Adipocyte (in vitro differentiated cells): ENCODE results near the gene TRIM63.

ENCODE experiments used
- DNase-seq: peaks from one replicate; pipeline ENCODE4 v3.0.0-alpha.2; 2015; ENCODE audit warnings: low read depth
- H3K27me3 ChIP-seq: replicated peaks from 2 replicates; pipeline ENCODE4 v1.7.0; 2013; ENCODE audit warnings: mild to moderate bottlenecking, low read length, moderate library complexity; ENCODE audit not compliant: control insufficient read depth, insufficient read depth
- H3K36me3 ChIP-seq: 2 replicates; pipeline ENCODE4 v1.7.0; 2013; ENCODE audit warnings: low read length, mild to moderate bottlenecking, moderate library complexity; ENCODE audit not compliant: control insufficient read depth, insufficient read depth, severe bottlenecking
- H3K4me1 ChIP-seq: 2 replicates; pipeline ENCODE4 v1.7.0; 2013; ENCODE audit warnings: mild to moderate bottlenecking, low read length, moderate library complexity; ENCODE audit not compliant: control insufficient read depth, insufficient read depth
- H3K4me3 ChIP-seq: 2 replicates; pipeline ENCODE4 v1.7.0; 2013; ENCODE audit warnings: mild to moderate bottlenecking, low read length, moderate library complexity
- H3K9ac ChIP-seq: 2 replicates; pipeline ENCODE4 v1.7.0; 2013; ENCODE audit warnings: mild to moderate bottlenecking, low read length, moderate library complexity
- H3K9me3 ChIP-seq: 2 replicates; pipeline ENCODE4 v1.7.0; 2013; ENCODE audit warnings: mild to moderate bottlenecking, low read length, moderate library complexity; ENCODE audit not compliant: control insufficient read depth

TRIM63 gene

GRCh38 chr1:26050248-26050640, 17.2 kb downstream of the TRIM63 start:
- Histone ChIP-seq H3K4me3 (no peak overlapping the region), H3K9me3 (no peaks in the 10 kb centered on the region), H3K36me3 (no peaks in the 10 kb centered on the region), H3K27me3 (peaks cover 72% of the 10 kb centered on the region), H3K9ac (no peak overlapping the region), H3K4me1 (no peaks in the 10 kb centered on the region)
- DNase-seq: no peak

GRCh38 chr1:26049531-26050247, 17.7 kb downstream of the TRIM63 start:
- H3K27me3 ChIP-seq: peaks cover 72% of the 10 kb centered on the region

GRCh38 chr1:26047278-26047874, 20.1 kb downstream of the TRIM63 start:
- Histone ChIP-seq H3K27me3 (peaks cover 78% of the 10 kb centered on the region), H3K4me3 (no peak overlapping the region), H3K36me3 (no peaks in the 10 kb centered on the region), H3K9me3 (no peaks in the 10 kb centered on the region), H3K4me1 (no peaks in the 10 kb centered on the region), H3K9ac (no peak overlapping the region)
- DNase-seq: no peak

More at GRCh38 chr1:26049531-26050247, 17.7 kb downstream of the TRIM63 start:
- no peaks in the 10 kb centered on the region for H3K36me3 ChIP-seq
- H3K9me3 ChIP-seq: no peaks in the 10 kb centered on the region
- DNase-seq: no peak
- no peak overlapping the region for H3K9ac ChIP-seq
- H3K4me1 ChIP-seq: no peaks in the 10 kb centered on the region
- H3K4me3 ChIP-seq: no peak overlapping the region

GRCh38 chr1:26046246-26047095, 21.0 kb downstream of the TRIM63 start:
- H3K9me3 ChIP-seq: no peaks in the 10 kb centered on the region
- H3K36me3 ChIP-seq: no peaks in the 10 kb centered on the region
- H3K9ac ChIP-seq: no peak overlapping the region
- no peaks in the 10 kb centered on the region for H3K4me1 ChIP-seq
- DNase-seq: no peak
- H3K4me3 ChIP-seq: no peak overlapping the region
- peaks cover 87% of the 10 kb centered on the region for H3K27me3 ChIP-seq

GRCh38 chr1:26045722-26046245, 21.6 kb downstream of the TRIM63 start, which contains the start of gene SLC30A2:
TSS of gene SLC30A2 (minus strand) at chr1:26046118. CDS start at chr1:26045896, 222 bp downstream.
- peak; percentile 39 for DNase-seq
- H3K4me3 ChIP-seq: no peak within 1 kb of the TSS

GRCh38 chr1:26044971-26045721, 22.3 kb downstream of the TRIM63 start:
- Histone ChIP-seq H3K4me1 (no peaks in the 10 kb centered on the region), H3K27me3 (peaks cover 88% of the 10 kb centered on the region), H3K4me3 (no peak overlapping the region), H3K36me3 (no peaks in the 10 kb centered on the region), H3K9me3 (no peaks in the 10 kb centered on the region), H3K9ac (no peak overlapping the region)
- DNase-seq: no peak

More at GRCh38 chr1:26045722-26046245, 21.6 kb downstream of the TRIM63 start, which contains the start of gene SLC30A2:
- no peaks in the 10 kb centered on the region for H3K9me3 ChIP-seq
- H3K36me3 ChIP-seq: no peaks in the 10 kb centered on the region
- H3K27me3 ChIP-seq: peaks cover 89% of the 10 kb centered on the region
- no peaks in the 10 kb centered on the region for H3K4me1 ChIP-seq
- no peak within 1 kb of the TSS for H3K9ac ChIP-seq

GRCh38 chr1:26044414-26044813, 23.0 kb downstream of the TRIM63 start:
- Histone ChIP-seq H3K27me3 (peaks cover 87% of the 10 kb centered on the region), H3K36me3 (no peaks in the 10 kb centered on the region), H3K4me3 (no peak overlapping the region), H3K9ac (no peak overlapping the region), H3K9me3 (no peaks in the 10 kb centered on the region), H3K4me1 (no peaks in the 10 kb centered on the region)
- no peak for DNase-seq

GRCh38 chr1:26043765-26044164, 23.7 kb downstream of the TRIM63 start:
- H3K4me1 ChIP-seq: no peaks in the 10 kb centered on the region
- no peak for DNase-seq
- no peak overlapping the region for H3K4me3 ChIP-seq
- H3K9ac ChIP-seq: no peak overlapping the region
- H3K9me3 ChIP-seq: no peaks in the 10 kb centered on the region
- H3K27me3 ChIP-seq: peaks cover 81% of the 10 kb centered on the region
- no peaks in the 10 kb centered on the region for H3K36me3 ChIP-seq

- H3K9ac ChIP-seq: no peak overlapping the region
- H3K4me3 ChIP-seq: no peak overlapping the region
- H3K4me1 ChIP-seq: no peaks in the 10 kb centered on the region
- peaks cover 73% of the 10 kb centered on the region for H3K27me3 ChIP-seq
- no peaks in the 10 kb centered on the region for H3K36me3 ChIP-seq
- no peaks in the 10 kb centered on the region for H3K9me3 ChIP-seq
- DNase-seq: no peak
These were observed 25.5 kb downstream of the TRIM63 start for GRCh38 chr1:26041978-26042377.

- Histone ChIP-seq H3K27me3 (peaks cover 68% of the 10 kb centered on the region), H3K36me3 (no peaks in the 10 kb centered on the region), H3K4me3 (no peak overlapping the region), H3K4me1 (peaks cover 2% of the 10 kb centered on the region), H3K9ac (no peak overlapping the region), H3K9me3 (no peaks in the 10 kb centered on the region)
- no peak for DNase-seq
These were observed 26.0 kb downstream of the TRIM63 start for GRCh38 chr1:26041401-26041800.
